Measurements from ENCODE around the gene ADGRB2.
A peak's percentile ranks its signal among the peaks of the same experiment; 100 is the strongest.

Gene ADGRB2

GRCh38 chr1:31699341-31699891, 64.7 kb downstream of the ADGRB2 start:
- peak in 1 of 2 experiments; percentile 41 for DNase-seq

- no peak for DNase-seq
These were observed 66.7 kb downstream of the ADGRB2 start for GRCh38 chr1:31697369-31697984.

- no peak for DNase-seq
These were observed 67.9 kb downstream of the ADGRB2 start for GRCh38 chr1:31696242-31696641.

GRCh38 chr1:31695327-31695726, 68.8 kb downstream of the ADGRB2 start:
- DNase-seq: no peak

GRCh38 chr1:31694964-31695313, 69.2 kb downstream of the ADGRB2 start:
- DNase-seq: no peak

GRCh38 chr1:31694069-31694963, 69.8 kb downstream of the ADGRB2 start:
- no peak for DNase-seq

GRCh38 chr1:31693231-31693630, 70.9 kb downstream of the ADGRB2 start:
- no peak for DNase-seq

- DNase-seq: no peak
These were observed 72.2 kb downstream of the ADGRB2 start for GRCh38 chr1:31691951-31692350.

GRCh38 chr1:31691446-31691845, 72.7 kb downstream of the ADGRB2 start:
- no peak for DNase-seq

GRCh38 chr1:31690921-31691320, 73.2 kb downstream of the ADGRB2 start:
- DNase-seq: no peak

GRCh38 chr1:31689854-31690253, 74.3 kb downstream of the ADGRB2 start:
- DNase-seq: no peak

- DNase-seq: no peak
These were observed 74.8 kb downstream of the ADGRB2 start for GRCh38 chr1:31689379-31689778.

- no peak for DNase-seq
These were observed 75.8 kb downstream of the ADGRB2 start for GRCh38 chr1:31688233-31688918.

- DNase-seq: no peak
These were observed 76.5 kb downstream of the ADGRB2 start for GRCh38 chr1:31687601-31688000.

GRCh38 chr1:31685795-31686194, 78.3 kb downstream of the ADGRB2 start:
- DNase-seq: no peak

GRCh38 chr1:31683997-31684396, 80.1 kb downstream of the ADGRB2 start:
- peak; percentile 33 to 43 for DNase-seq

- no peak for DNase-seq
These were observed 82.7 kb downstream of the ADGRB2 start for GRCh38 chr1:31681415-31681814.

GRCh38 chr1:31679676-31680230, 84.4 kb downstream of the ADGRB2 start:
- DNase-seq: no peak

- no peak for DNase-seq
These were observed 85.0 kb downstream of the ADGRB2 start for GRCh38 chr1:31679091-31679490.

GRCh38 chr1:31678681-31679080, 85.5 kb downstream of the ADGRB2 start:
- no peak for DNase-seq

GRCh38 chr1:31677949-31678348, 86.2 kb downstream of the ADGRB2 start:
- DNase-seq: no peak

GRCh38 chr1:31677401-31677800, 86.7 kb downstream of the ADGRB2 start:
- no peak for DNase-seq

Measured in activated T-cell treated with anti-CD3 and anti-CD28 coated beads, Interleukin-2, amount 50 U/mL, for 48 hours (primary cell).